HCT116 (cell line): Measurements from ENCODE around the gene ZNRF2. TPM values are rescaled to one million over a fixed set of nuclear protein-coding genes. Genes with fewer than 3 reads are reported as not detected.

Experiments used
- ATAC-seq: fragments of 200-7000 bp; cut with Tn5 transposase; 2 replicates; pipeline ENCODE4 v1.9.1; 2020; ENCODE audit warnings: mild to moderate bottlenecking, moderate library complexity
- BruUV-seq: library from RNA; stranded (reverse); fragments of 400-500 nt; replicated peaks from 2 replicates; lab custom pipeline; 2021; lab: Mats Ljungman, UMichigan
- CTCF ChIA-PET: fragments of 300-600 bp; sonication (Branson Sonifier 250); formaldehyde crosslinking; loops from one replicate; lab custom pipeline; 2021; ENCODE audit warnings: antibody characterized with exemption; lab: Charles Lee
- POLR2A ChIA-PET: fragments of 300-600, 350-600 bp; sonication (Branson Sonifier 250); formaldehyde crosslinking; loops from one replicate; lab custom pipeline; 2021; ENCODE audit warnings: antibody characterized with exemption; lab: Charles Lee
- RAD21 ChIA-PET, 2 experiments: fragments of 300-600 bp; sonication (Branson Sonifier 250); formaldehyde crosslinking; loops; one replicate each; lab custom pipeline; 2023; ENCODE audit warnings: low total read pairs in 2 of 2; ENCODE audit not compliant: uncharacterized antibody in 2 of 2, unreplicated experiment in 2 of 2, low non-redundant PET in 1 of 2; lab: Charles Lee
- DNase-seq: peaks from one replicate; pipeline ENCODE4 v3.0.0-alpha.2; 2010; ENCODE audit warnings: low read depth, low spot score
- H2AFZ ChIP-seq: fragments of 200-600 bp; shearing (Covaris generic), sonication (generic); 2 replicates; pipeline ENCODE4 v1.6.1; 2017; ENCODE audit warnings: low read depth, mixed run types, mixed read lengths, antibody characterized with exemption, low read length; ENCODE audit not compliant: poor library complexity, severe bottlenecking
- H3K27ac ChIP-seq: 2 replicates; pipeline ENCODE4 v1.5.1; 2012; ENCODE audit warnings: low read depth, low read length
- H3K27me3 ChIP-seq: fragments of 200-600 bp; sonication (generic); 2 replicates; pipeline ENCODE4 v1.6.1; 2016; ENCODE audit warnings: mixed run types, low read length, mixed read lengths; ENCODE audit not compliant: insufficient read depth
- H3K36me3 ChIP-seq, 2 experiments: fragments of 200-500 bp in 1 of 2; fragments of 200-600 bp in 1 of 2; sonication (Bioruptor generic) in 1 of 2; sonication (generic) in 1 of 2; 2 replicates each; pipeline versions ENCODE4 v1.5.1 to v1.6.1; 2014 to 2016; ENCODE audit warnings: low read length in 2 of 2, inconsistent platforms in 1 of 2, mixed read lengths in 1 of 2, mixed run types in 1 of 2; ENCODE audit not compliant: insufficient read depth in 2 of 2, control insufficient read depth in 1 of 2
- H3K4me1 ChIP-seq, 2 experiments: fragments of 200-600 bp in 1 of 2; sonication (generic) in 1 of 2; 2 replicates each; pipeline versions ENCODE4 v1.5.1 to v1.6.1; 2012 to 2017; ENCODE audit warnings: low read length in 2 of 2, inconsistent platforms in 1 of 2, mild to moderate bottlenecking in 1 of 2, mixed read lengths in 1 of 2, mixed run types in 1 of 2, moderate library complexity in 1 of 2; ENCODE audit not compliant: insufficient read depth in 2 of 2, control insufficient read depth in 1 of 2
- H3K4me2 ChIP-seq: fragments of 200-600 bp; sonication (generic); 2 replicates; pipeline ENCODE4 v1.6.1; 2017; ENCODE audit warnings: mixed run types, low read length, mixed read lengths
- H3K4me3 ChIP-seq, 2 experiments: fragments of 200-600 bp in 1 of 2; sonication (generic) in 1 of 2; replicated peaks in 1 of 2; 2 replicates each; pipeline ENCODE4 v1.5.1; 2011 to 2016; ENCODE audit warnings: low read length in 2 of 2, control low read depth in 1 of 2, low read depth in 1 of 2, mild to moderate bottlenecking in 1 of 2, mixed read lengths in 1 of 2, mixed run types in 1 of 2
- H3K79me2 ChIP-seq: fragments of 200-600 bp; sonication (generic); 2 replicates; pipeline ENCODE4 v1.6.1; 2017; ENCODE audit warnings: mild to moderate bottlenecking, mixed run types, low read length, moderate library complexity, mixed read lengths; ENCODE audit not compliant: insufficient read depth
- H3K9ac ChIP-seq: fragments of 200-600 bp; sonication (generic); 2 replicates; pipeline ENCODE4 v1.6.1; 2016; ENCODE audit warnings: low read length, mixed read lengths
- H3K9me2 ChIP-seq: fragments of 200-600 bp; sonication (generic), shearing (Covaris generic); 2 replicates; pipeline ENCODE4 v1.6.1; 2017; ENCODE audit warnings: mixed run types, mild to moderate bottlenecking, moderate library complexity; ENCODE audit not compliant: insufficient read depth
- H3K9me3 ChIP-seq, 2 experiments: fragments of 200-500 bp in 1 of 2; fragments of 200-600 bp in 1 of 2; sonication (Bioruptor generic) in 1 of 2; sonication (generic) in 1 of 2; 2 replicates each; pipeline ENCODE4 v1.6.1; 2014 to 2017; ENCODE audit warnings: low read length in 2 of 2, mixed read lengths in 2 of 2, inconsistent platforms in 1 of 2, low read depth in 1 of 2, mild to moderate bottlenecking in 1 of 2, mixed run types in 1 of 2, moderate library complexity in 1 of 2; ENCODE audit not compliant: control insufficient read depth in 1 of 2, insufficient read depth in 1 of 2
- H4K20me1 ChIP-seq: fragments of 200-600 bp; sonication (generic), shearing (Covaris generic); 2 replicates; pipeline ENCODE4 v1.6.1; 2017; ENCODE audit warnings: mixed run types, mild to moderate bottlenecking, moderate library complexity; ENCODE audit not compliant: insufficient read depth
- EGR1 ChIP-seq: IDR thresholded peaks from 2 replicates; pipeline ENCODE4 v1.6.1; 2012; ENCODE audit warnings: low read depth
- EZH2 ChIP-seq: fragments of 200-600 bp; sonication (generic); IDR thresholded peaks from 2 replicates; pipeline ENCODE4 v1.6.1; 2017; ENCODE audit warnings: antibody characterized with exemption, mixed run types
- EZH2phosphoT487 ChIP-seq: fragments of 200-600 bp; IDR thresholded peaks from 2 replicates; pipeline ENCODE4 v1.6.1; 2018; ENCODE audit warnings: antibody characterized with exemption, borderline replicate concordance
- FOSL1 ChIP-seq: IDR thresholded peaks from 2 replicates; pipeline ENCODE4 v1.6.1; 2012; ENCODE audit warnings: low read depth
- JUND ChIP-seq: IDR thresholded peaks from 2 replicates; pipeline ENCODE4 v1.6.1; 2012
- MAX ChIP-seq: IDR thresholded peaks from 2 replicates; pipeline ENCODE4 v1.6.1; 2012
- POLR2A ChIP-seq: IDR thresholded peaks from 2 replicates; pipeline ENCODE4 v1.7.0; 2011; ENCODE audit warnings: borderline replicate concordance; ENCODE audit not compliant: insufficient read depth, insufficient read length; ENCODE audit errors: extremely low read depth
- POLR2AphosphoS5 ChIP-seq: IDR thresholded peaks from 2 replicates; pipeline ENCODE4 v1.6.1; 2011; ENCODE audit warnings: mild to moderate bottlenecking, low read depth, low read length, moderate library complexity
- RAD21 ChIP-seq: IDR thresholded peaks from 2 replicates; pipeline ENCODE4 v1.6.1; 2012; ENCODE audit warnings: low read depth, mild to moderate bottlenecking
- SIN3A ChIP-seq: IDR thresholded peaks from 2 replicates; pipeline ENCODE4 v1.6.1; 2012; ENCODE audit warnings: low read depth
- SP1 ChIP-seq: IDR thresholded peaks from 2 replicates; pipeline ENCODE4 v1.6.1; 2012; ENCODE audit warnings: low read depth
- YY1 ChIP-seq: IDR thresholded peaks from 2 replicates; pipeline ENCODE4 v1.6.1; 2011; ENCODE audit warnings: low read length, low read depth, moderate library complexity, mild to moderate bottlenecking; ENCODE audit not compliant: insufficient replicate concordance; ENCODE audit errors: extremely low read depth
- ZBTB33 ChIP-seq: IDR thresholded peaks from 2 replicates; pipeline ENCODE4 v1.6.1; 2011; ENCODE audit warnings: mild to moderate bottlenecking, low read length, moderate library complexity; ENCODE audit not compliant: insufficient replicate concordance; ENCODE audit errors: extremely low read depth
- intact Hi-C: fragments of 100-400 bp; cut with micrococcal nuclease; formaldehyde crosslinking; loops from 2 replicates; pipeline ENCODE4 v1.10.0; 2022
- total RNA-seq: library from RNA; stranded (reverse); gene quantifications from one replicate; pipeline ENCODE4 v1.2.1, GENCODE V29; 2021; ENCODE audit not compliant: unreplicated experiment

The ZNRF2 gene
- total RNA-seq, 1 experiment from 2014 or later = 10.2 TPM

- Histone ChIP-seq H3K9me3 (no peaks in the 10 kb centered on the region), H4K20me1 (no peaks in the 10 kb centered on the region), H3K79me2 (no peaks in the 10 kb centered on the region), H3K9ac (no peak overlapping the region), H3K27ac (no peak overlapping the region), H3K4me3 (no peak overlapping the region), H2AFZ (no peak overlapping the region), H3K27me3 (no peaks in the 10 kb centered on the region; the same call in 1 of the 2 replicates), H3K4me1 (0 out of 4 replicates have a peak, but pooled peaks cover 0 to 3% of the 10 kb centered on the region in 2 experiments), H3K36me3 (no peaks in the 10 kb centered on the region), H3K9me2 (no peaks in the 10 kb centered on the region), H3K4me2 (no peak overlapping the region)
- ChIA-PET POLR2A (no interaction called here), CTCF (no interaction called here), RAD21 (no interaction called here)
- ATAC-seq = no peak
- intact Hi-C loops = no loop called here
- no peak for DNase-seq
- no peak for TF ChIP-seq MAX
- no peak for TF ChIP-seq POLR2A
- no peak for TF ChIP-seq EZH2
- TF ChIP-seq FOSL1 = no peak
- no peak for TF ChIP-seq EZH2phosphoT487
- no peak for TF ChIP-seq SIN3A
- TF ChIP-seq SP1 = no peak
- TF ChIP-seq POLR2AphosphoS5 = no peak
- TF ChIP-seq YY1 = no peak
- TF ChIP-seq JUND = no peak
- TF ChIP-seq RAD21 = no peak
- TF ChIP-seq EGR1 = no peak
- TF ChIP-seq ZBTB33 = no peak
- BruUV-seq = no TSS peak
Measured at GRCh38 chr7:30249316-30249715, 35.1 kb upstream of the ZNRF2 start.
